ENCODE results near the gene NHP2.

The NHP2 gene

GRCh38 chr5:178191661-178192060 lies 38.0 kb upstream of the NHP2 start:
- H3K4me3 ChIP-seq (ENCODE audit: control insufficient read depth, low read depth, low read length) = no peak overlapping the region
- TF ChIP-seq, protein P1, sequence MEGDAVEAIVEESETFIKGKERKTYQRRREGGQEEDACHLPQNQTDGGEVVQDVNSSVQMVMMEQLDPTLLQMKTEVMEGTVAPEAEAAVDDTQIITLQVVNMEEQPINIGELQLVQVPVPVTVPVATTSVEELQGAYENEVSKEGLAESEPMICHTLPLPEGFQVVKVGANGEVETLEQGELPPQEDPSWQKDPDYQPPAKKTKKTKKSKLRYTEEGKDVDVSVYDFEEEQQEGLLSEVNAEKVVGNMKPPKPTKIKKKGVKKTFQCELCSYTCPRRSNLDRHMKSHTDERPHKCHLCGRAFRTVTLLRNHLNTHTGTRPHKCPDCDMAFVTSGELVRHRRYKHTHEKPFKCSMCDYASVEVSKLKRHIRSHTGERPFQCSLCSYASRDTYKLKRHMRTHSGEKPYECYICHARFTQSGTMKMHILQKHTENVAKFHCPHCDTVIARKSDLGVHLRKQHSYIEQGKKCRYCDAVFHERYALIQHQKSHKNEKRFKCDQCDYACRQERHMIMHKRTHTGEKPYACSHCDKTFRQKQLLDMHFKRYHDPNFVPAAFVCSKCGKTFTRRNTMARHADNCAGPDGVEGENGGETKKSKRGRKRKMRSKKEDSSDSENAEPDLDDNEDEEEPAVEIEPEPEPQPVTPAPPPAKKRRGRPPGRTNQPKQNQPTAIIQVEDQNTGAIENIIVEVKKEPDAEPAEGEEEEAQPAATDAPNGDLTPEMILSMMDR (conservative IDR thresholded peaks at IDR 0.05; ENCODE audit: control insufficient read depth, insufficient read depth, low read depth, low read length) = no peak
- no peak for DNase-seq (ENCODE audit: low read depth)

DNA sequence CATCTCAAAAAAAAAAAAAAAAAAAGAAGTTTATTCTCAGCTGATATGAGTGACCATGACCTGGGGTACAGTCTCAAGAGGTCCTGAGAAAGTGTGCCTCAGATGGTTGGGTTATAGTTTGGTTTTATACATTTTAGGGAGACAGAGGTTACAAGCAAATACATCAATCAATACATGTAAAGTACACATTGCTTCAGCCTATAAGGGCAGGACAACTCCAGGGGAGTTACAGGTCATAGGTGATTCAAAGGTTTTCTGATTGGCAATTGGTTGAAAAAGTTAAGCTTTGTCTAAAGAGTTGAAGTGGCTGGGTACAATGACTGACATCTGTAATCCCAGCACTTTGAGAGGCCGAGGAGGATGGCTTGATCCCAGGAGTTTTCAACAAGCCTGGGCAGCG lies 35.7 kb upstream of the NHP2 start:
- no peak overlapping the region for H3K4me3 ChIP-seq (ENCODE audit: control insufficient read depth, low read depth, low read length)
- DNase-seq (ENCODE audit: low read depth) = no peak
- TF ChIP-seq, protein P1 (conservative IDR thresholded peaks at IDR 0.05; ENCODE audit: control insufficient read depth, insufficient read depth, low read depth, low read length) = no peak

- no peak within 1 kb of the TSS for H3K4me3 ChIP-seq (ENCODE audit: control insufficient read depth, low read depth, low read length)
- DNase-seq (ENCODE audit: low read depth) = no peak
- TF ChIP-seq, protein P1 (conservative IDR thresholded peaks at IDR 0.05; ENCODE audit: control insufficient read depth, insufficient read depth, low read depth, low read length) = no peak
Observed at GRCh38 chr5:178187014-178187413, 33.3 kb upstream of the NHP2 start, which contains the start of gene GMCL2. Gene GMCL2, minus strand, starts transcription at chr5:178187371. Its CDS starts 72 bp downstream, at chr5:178187299.

DNA sequence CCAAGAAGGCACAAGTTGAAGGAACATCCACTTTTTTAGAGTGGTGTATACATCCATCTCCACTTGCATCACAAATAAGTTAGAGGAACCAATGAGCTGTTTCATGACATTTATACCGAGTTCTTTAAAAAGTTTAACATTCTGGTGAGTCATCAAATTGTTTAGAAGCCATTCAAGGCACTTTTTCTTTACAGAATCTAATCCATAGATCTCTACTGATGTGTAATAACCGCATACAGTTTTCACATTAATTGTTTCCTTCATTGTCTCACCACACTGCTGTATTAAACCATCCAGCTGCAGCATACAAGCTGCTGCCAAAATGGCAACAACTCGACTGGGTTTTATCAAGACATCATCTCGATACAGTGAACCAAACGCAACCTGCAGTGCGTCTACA lies 32.7 kb upstream of the NHP2 start:
- no peak overlapping the region for H3K4me3 ChIP-seq (ENCODE audit: control insufficient read depth, low read depth, low read length)
- TF ChIP-seq, protein P1 (conservative IDR thresholded peaks at IDR 0.05; ENCODE audit: control insufficient read depth, insufficient read depth, low read depth, low read length) = no peak
- DNase-seq (ENCODE audit: low read depth) = no peak

- no peak for DNase-seq (ENCODE audit: low read depth)
- TF ChIP-seq, protein P1 (conservative IDR thresholded peaks at IDR 0.05; ENCODE audit: control insufficient read depth, insufficient read depth, low read depth, low read length) = no peak
- H3K4me3 ChIP-seq (ENCODE audit: control insufficient read depth, low read depth, low read length) = no peak overlapping the region
Observed at GRCh38 chr5:178182158-178182876, 28.6 kb upstream of the NHP2 start.

DNA sequence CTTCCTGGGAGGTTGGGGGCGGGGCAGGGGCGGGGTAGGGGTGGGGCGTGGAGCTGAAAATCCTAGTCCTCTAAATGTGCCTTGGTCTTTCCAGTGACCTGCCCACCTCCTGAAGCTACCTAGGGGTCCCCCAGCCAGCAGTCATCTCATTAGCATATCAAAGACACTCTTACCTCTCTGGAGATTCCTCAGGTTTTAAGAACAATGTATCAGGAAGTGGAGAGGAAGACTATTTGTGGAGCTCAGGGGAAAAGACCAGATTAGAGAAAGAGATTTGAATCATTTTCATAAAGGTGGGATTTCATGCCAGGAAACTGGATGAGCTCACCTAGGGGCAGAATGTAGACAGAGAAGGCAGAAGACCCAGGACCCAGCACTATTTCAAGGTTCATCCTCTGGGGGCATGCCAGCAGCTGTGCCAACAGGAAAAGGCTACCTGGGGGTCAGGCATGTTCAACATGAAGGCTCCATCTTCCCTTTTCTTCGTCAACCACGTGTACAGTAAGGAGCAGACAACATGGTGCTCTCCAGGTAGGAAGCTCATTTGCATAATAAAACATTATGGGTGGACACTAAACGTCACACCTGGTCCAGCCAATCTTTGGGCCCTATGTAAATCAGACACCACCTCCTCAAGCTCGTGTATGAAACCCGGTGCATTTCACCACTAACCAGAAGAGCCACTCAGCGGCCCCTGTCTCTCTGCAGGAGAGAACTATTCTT lies 26.6 kb upstream of the NHP2 start:
- no peak for DNase-seq (ENCODE audit: low read depth)
- TF ChIP-seq, protein P1 (conservative IDR thresholded peaks at IDR 0.05; ENCODE audit: control insufficient read depth, insufficient read depth, low read depth, low read length) = no peak

More for the DNA sequence above, 26.6 kb upstream of the NHP2 start:
- no peak overlapping the region for H3K4me3 ChIP-seq (ENCODE audit: control insufficient read depth, low read depth, low read length)

All from fibroblast of mammary gland (primary cell).